ENCODE data around the gene GRK5. TPM values are rescaled to one million over a fixed set of nuclear protein-coding genes. Genes with fewer than 3 reads are reported as not detected.

Gene GRK5
- total RNA-seq, 1 experiment from 2014 or later, result 1.2 TPM

- DNase-seq, result no peak
- H3K4me3 ChIP-seq (ENCODE audit: insufficient read depth, low read depth, low read length), result no peak overlapping the region
- no peaks in the 10 kb centered on the region for H3K36me3 ChIP-seq (replicated peaks; ENCODE audit: control insufficient read depth, insufficient read depth, low read length)
- H3K27me3 ChIP-seq (ENCODE audit: control insufficient read depth, insufficient read depth, low read length), result no peaks in the 10 kb centered on the region
Observed at GRCh38 chr10:119396008-119396708, 188.8 kb downstream of the GRK5 start.

- no peak for DNase-seq
Observed at GRCh38 chr10:119396709-119397071, 189.3 kb downstream of the GRK5 start.

GRCh38 chr10:119397416-119397815 is 190.0 kb downstream of the GRK5 start:
- Histone ChIP-seq H3K27me3 (ENCODE audit: control insufficient read depth, insufficient read depth, low read length) (no peaks in the 10 kb centered on the region), H3K36me3 (replicated peaks; ENCODE audit: control insufficient read depth, insufficient read depth, low read length) (no peaks in the 10 kb centered on the region), H3K4me3 (ENCODE audit: insufficient read depth, low read depth, low read length) (no peak overlapping the region)
- no peak for DNase-seq

More at GRCh38 chr10:119396709-119397071, 189.3 kb downstream of the GRK5 start:
- H3K4me3 ChIP-seq (ENCODE audit: insufficient read depth, low read depth, low read length), result no peak overlapping the region
- no peaks in the 10 kb centered on the region for H3K36me3 ChIP-seq (replicated peaks; ENCODE audit: control insufficient read depth, insufficient read depth, low read length)
- no peaks in the 10 kb centered on the region for H3K27me3 ChIP-seq (ENCODE audit: control insufficient read depth, insufficient read depth, low read length)

GRCh38 chr10:119398996-119399395 is 191.6 kb downstream of the GRK5 start:
- Histone ChIP-seq H3K36me3 (replicated peaks; ENCODE audit: control insufficient read depth, insufficient read depth, low read length) (no peaks in the 10 kb centered on the region), H3K27me3 (ENCODE audit: control insufficient read depth, insufficient read depth, low read length) (no peaks in the 10 kb centered on the region), H3K4me3 (ENCODE audit: insufficient read depth, low read depth, low read length) (no peak overlapping the region)
- DNase-seq, result no peak

GRCh38 chr10:119399466-119399865 is 192.1 kb downstream of the GRK5 start:
- H3K4me3 ChIP-seq (ENCODE audit: insufficient read depth, low read depth, low read length), result no peak overlapping the region
- DNase-seq, result no peak
- no peaks in the 10 kb centered on the region for H3K27me3 ChIP-seq (ENCODE audit: control insufficient read depth, insufficient read depth, low read length)
- no peaks in the 10 kb centered on the region for H3K36me3 ChIP-seq (replicated peaks; ENCODE audit: control insufficient read depth, insufficient read depth, low read length)

GRCh38 chr10:119401671-119402395 is 194.5 kb downstream of the GRK5 start:
- Histone ChIP-seq H3K27me3 (ENCODE audit: control insufficient read depth, insufficient read depth, low read length) (no peaks in the 10 kb centered on the region), H3K36me3 (replicated peaks; ENCODE audit: control insufficient read depth, insufficient read depth, low read length) (no peaks in the 10 kb centered on the region), H3K4me3 (ENCODE audit: insufficient read depth, low read depth, low read length) (no peak overlapping the region)
- DNase-seq, result no peak

- no peak overlapping the region for H3K4me3 ChIP-seq (ENCODE audit: insufficient read depth, low read depth, low read length)
- DNase-seq, result no peak
- no peaks in the 10 kb centered on the region for H3K27me3 ChIP-seq (ENCODE audit: control insufficient read depth, insufficient read depth, low read length)
- no peaks in the 10 kb centered on the region for H3K36me3 ChIP-seq (replicated peaks; ENCODE audit: control insufficient read depth, insufficient read depth, low read length)
Observed at GRCh38 chr10:119403921-119404320, 196.6 kb downstream of the GRK5 start.

- no peaks in the 10 kb centered on the region for H3K36me3 ChIP-seq (replicated peaks; ENCODE audit: control insufficient read depth, insufficient read depth, low read length)
- no peak for DNase-seq
- no peak overlapping the region for H3K4me3 ChIP-seq (ENCODE audit: insufficient read depth, low read depth, low read length)
- H3K27me3 ChIP-seq (ENCODE audit: control insufficient read depth, insufficient read depth, low read length), result no peaks in the 10 kb centered on the region
Observed at GRCh38 chr10:119404719-119405519, 197.5 kb downstream of the GRK5 start.

- DNase-seq, result no peak
- no peaks in the 10 kb centered on the region for H3K27me3 ChIP-seq (ENCODE audit: control insufficient read depth, insufficient read depth, low read length)
- H3K4me3 ChIP-seq (ENCODE audit: insufficient read depth, low read depth, low read length), result no peak overlapping the region
- no peaks in the 10 kb centered on the region for H3K36me3 ChIP-seq (replicated peaks; ENCODE audit: control insufficient read depth, insufficient read depth, low read length)
Observed at GRCh38 chr10:119405520-119405807, 198.1 kb downstream of the GRK5 start.

GRCh38 chr10:119406137-119406536 is 198.8 kb downstream of the GRK5 start:
- Histone ChIP-seq H3K4me3 (ENCODE audit: insufficient read depth, low read depth, low read length) (no peak overlapping the region), H3K36me3 (replicated peaks; ENCODE audit: control insufficient read depth, insufficient read depth, low read length) (no peaks in the 10 kb centered on the region)
- no peak for DNase-seq

GRCh38 chr10:119406601-119407253 is 199.4 kb downstream of the GRK5 start:
- H3K4me3 ChIP-seq (ENCODE audit: insufficient read depth, low read depth, low read length), result no peak overlapping the region
- H3K27me3 ChIP-seq (ENCODE audit: control insufficient read depth, insufficient read depth, low read length), result no peaks in the 10 kb centered on the region
- H3K36me3 ChIP-seq (replicated peaks; ENCODE audit: control insufficient read depth, insufficient read depth, low read length), result no peaks in the 10 kb centered on the region
- DNase-seq, result no peak

More at GRCh38 chr10:119406137-119406536, 198.8 kb downstream of the GRK5 start:
- no peaks in the 10 kb centered on the region for H3K27me3 ChIP-seq (ENCODE audit: control insufficient read depth, insufficient read depth, low read length)

GRCh38 chr10:119407254-119407777 is 199.9 kb downstream of the GRK5 start:
- Histone ChIP-seq H3K4me3 (ENCODE audit: insufficient read depth, low read depth, low read length) (no peak overlapping the region), H3K36me3 (replicated peaks; ENCODE audit: control insufficient read depth, insufficient read depth, low read length) (no peaks in the 10 kb centered on the region), H3K27me3 (ENCODE audit: control insufficient read depth, insufficient read depth, low read length) (no peaks in the 10 kb centered on the region)
- no peak for DNase-seq

- Histone ChIP-seq H3K4me3 (ENCODE audit: insufficient read depth, low read depth, low read length) (no peak overlapping the region), H3K27me3 (ENCODE audit: control insufficient read depth, insufficient read depth, low read length) (no peaks in the 10 kb centered on the region), H3K36me3 (replicated peaks; ENCODE audit: control insufficient read depth, insufficient read depth, low read length) (no peaks in the 10 kb centered on the region)
- DNase-seq, result no peak
Observed at GRCh38 chr10:119408072-119408471, 200.7 kb downstream of the GRK5 start.

GRCh38 chr10:119408969-119409371 is 201.6 kb downstream of the GRK5 start:
- Histone ChIP-seq H3K27me3 (ENCODE audit: control insufficient read depth, insufficient read depth, low read length) (no peaks in the 10 kb centered on the region), H3K4me3 (ENCODE audit: insufficient read depth, low read depth, low read length) (no peak overlapping the region), H3K36me3 (replicated peaks; ENCODE audit: control insufficient read depth, insufficient read depth, low read length) (no peaks in the 10 kb centered on the region)
- DNase-seq, result no peak

Measured in H7 (cell line).